ENCODE data around the gene TMCC2.
"Not testable (repeated sequence)": the region's sequence is repeated elsewhere in the genome, so short reads cannot be mapped to it uniquely, and the experiment has no call there.

Gene TMCC2

DNA sequence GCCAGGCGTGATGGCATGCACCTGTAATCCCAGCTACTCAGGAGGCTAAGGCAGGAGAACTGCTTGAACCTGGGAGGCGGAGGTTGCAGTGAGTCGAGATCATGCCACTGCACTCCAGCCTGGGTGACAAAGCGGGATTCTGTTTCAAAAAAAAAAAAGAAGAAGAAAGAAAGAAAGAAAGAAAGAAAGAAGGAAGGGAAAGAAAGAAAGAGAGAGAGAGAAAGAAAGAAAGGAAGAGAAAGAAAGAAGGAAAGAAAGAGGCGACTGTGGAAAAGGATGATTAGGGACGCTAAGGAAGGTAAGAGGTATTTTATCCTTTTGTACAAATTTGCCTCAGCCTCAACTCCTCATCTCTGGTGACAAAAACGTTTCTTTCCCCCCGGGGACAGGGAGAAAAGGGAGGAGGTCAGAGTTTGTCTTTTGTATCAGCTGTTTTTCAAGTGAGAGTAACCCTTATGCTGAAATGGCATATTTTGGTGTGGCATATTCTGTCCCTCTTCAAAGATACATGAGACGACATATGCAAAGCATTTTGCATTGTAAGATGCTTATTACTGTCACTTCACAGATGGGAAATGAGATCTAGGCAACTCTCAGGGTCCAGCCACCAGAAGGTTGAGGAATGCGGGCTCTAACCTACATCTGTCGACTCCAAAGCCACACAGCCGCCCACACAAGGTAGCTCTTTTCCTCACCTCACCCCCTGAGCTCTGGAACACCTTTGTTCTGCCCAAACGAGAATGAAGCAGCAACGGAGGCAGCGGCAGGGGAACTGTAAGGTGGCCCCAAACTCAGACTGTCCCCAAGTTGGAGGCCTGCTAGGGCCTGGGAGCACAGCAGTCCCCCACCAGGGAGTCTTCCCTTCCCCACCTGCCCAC, 55.8 kb downstream of the TMCC2 start:
- DNase-seq (ENCODE audit: low read depth): no peak

DNA sequence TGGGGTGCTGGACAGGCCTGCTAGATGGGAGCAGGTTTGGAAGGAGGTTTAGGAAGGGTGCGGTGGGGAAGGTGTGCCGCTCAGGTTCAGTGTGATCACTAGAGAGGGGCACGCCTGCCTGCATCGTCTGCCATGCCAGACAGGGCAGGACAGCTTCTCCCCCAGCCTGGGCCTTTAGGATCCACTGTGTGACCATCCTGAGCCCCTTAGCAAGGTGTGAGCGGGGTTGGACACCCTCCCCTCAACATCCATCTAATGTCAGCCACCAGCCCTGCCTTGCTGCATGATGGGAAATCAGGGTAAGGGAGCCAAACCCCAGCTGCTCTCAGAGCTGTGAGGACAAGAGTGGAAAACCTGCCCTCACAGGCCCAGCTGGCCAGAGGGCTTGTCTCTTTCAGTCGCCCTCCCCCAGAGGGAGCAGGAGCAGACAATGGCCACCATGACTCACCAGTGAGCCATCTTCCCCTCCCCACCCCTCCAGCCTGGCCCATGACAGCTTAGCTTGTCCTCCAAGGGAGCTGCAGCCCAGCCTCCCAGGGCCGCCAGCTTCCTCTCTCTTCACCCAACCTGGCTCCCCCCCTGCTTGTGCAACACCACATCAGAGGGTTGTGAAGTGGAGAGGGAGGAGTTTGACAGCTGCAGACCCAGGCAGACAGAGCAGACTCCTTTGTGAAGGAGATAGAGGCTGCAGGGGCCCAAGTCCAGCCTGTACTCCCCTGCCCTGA, 56.8 kb downstream of the TMCC2 start:
- peak; percentile 100 for DNase-seq (ENCODE audit: low read depth)

DNA sequence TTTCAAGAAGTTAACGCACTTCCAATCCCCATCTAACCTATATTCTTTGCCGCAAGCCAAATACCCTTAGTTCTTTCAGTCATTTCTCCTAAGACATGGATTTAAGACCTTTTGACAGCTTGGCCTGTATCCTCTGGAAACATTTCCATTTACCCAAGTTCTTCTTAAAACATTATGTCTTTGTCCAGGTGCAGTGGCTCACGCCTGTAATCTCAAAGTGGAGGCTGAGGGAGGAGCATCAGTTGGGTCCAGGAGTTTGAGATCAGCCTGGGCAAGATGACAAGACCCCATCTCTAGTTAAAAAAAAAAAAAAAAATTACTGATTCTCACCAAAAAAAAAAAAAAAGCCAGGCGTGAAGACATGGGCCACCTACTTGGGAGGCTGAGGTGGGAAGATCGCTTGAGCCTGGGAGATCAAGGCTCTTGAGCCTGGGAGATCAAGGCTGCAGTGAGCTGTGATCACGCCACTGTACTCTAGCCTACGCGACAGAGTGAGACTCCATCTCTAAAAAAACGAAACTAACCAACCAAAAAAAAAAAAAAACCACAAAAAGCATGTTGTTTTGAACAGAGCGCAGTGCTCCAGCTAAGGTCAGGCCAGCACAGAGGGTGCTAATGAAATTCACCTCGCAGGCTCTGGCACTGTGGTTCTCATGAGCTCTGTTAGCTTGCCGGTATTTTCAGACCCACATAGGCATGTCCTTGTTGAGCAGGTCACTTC, 57.8 kb downstream of the TMCC2 start:
- DNase-seq (ENCODE audit: low read depth): peak; percentile 57

DNA sequence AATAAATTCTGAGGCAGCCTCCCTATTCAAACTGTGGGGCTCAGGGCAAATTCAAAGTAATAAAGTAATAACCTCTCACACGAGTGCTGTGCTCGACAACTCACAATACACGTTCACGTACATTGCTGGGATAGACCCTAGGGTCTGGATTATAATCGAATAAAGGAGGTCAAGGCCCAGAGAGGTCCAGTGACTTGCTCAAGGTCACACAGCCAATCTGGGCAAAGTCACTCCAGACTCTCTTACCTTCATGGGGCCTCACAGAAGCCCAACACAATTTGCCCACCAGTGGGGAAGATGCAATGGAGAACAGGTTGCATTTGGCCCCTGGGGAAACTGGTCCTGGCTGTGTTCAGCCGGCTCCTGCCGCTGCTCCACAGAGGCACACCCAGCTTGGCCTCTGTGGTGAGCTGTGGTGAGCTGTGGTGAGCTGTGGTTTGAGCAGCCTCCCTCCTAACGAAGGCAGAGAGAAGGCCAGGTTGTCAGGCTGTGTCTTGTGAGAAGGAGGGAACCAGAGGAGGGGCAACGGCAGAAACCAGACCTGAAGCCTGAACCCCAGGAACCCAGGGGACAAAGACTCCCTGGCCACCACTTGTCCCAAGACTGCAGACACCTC, 58.7 kb downstream of the TMCC2 start:
- peak; percentile 58 for DNase-seq (ENCODE audit: low read depth)

DNA sequence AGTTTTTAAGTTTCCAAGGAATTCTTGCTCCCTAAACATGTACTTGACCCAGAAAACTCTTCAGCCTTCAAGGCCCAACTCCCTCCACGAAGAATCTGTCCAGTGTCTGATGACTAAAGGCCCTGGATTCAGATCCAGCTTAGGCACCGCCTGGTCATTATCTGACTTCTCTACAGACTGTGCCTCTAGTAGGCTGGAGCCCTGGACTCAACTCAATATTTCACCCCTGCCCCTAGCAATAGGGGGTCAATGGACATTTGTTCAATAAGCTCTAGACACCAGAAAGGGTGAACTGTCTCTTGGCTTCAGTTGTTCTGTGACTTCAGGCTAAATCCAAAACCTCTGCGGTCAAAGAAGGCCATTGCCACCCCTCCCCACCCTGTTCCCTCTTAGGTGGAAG, 59.3 kb downstream of the TMCC2 start:
- DNase-seq (ENCODE audit: low read depth): peak; percentile 47

DNA sequence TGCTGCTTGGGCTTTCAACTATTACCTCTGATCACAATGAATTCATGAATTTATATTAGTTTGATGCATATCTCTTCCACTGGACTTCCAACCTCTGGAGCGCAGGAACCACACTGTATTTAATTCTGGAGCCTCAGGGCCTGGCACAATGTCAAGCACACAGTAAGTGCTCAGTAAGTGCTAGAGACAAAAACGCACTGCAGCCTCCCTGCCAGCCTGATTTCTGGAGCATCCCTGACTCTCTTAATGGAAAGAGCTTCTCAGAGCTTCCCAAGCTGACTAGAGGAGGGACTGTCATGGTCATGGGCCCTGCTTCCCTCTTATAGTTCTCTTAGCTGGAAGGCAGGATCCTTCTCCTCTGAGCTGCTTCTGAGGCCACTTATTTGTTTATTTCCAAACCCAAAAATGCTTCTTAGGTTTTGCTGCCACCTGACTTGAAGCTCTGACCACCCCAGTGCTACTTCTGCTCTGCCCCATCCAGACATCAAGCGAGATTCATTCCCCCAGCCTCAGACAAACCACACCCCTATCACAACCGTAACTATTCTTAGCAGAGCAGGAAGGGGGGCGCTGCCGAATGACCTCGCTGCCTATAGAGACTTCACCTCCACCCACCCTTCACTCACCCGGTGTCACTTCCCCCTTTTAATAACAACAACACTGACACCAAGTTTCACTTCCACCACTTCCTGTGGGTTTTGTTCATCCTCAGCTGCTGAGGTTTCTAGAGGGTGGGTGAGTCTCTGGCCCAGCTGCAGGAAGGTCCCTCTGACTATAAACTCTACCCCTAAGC, 60.2 kb downstream of the TMCC2 start:
- DNase-seq (ENCODE audit: low read depth): peak; percentile 69

DNA sequence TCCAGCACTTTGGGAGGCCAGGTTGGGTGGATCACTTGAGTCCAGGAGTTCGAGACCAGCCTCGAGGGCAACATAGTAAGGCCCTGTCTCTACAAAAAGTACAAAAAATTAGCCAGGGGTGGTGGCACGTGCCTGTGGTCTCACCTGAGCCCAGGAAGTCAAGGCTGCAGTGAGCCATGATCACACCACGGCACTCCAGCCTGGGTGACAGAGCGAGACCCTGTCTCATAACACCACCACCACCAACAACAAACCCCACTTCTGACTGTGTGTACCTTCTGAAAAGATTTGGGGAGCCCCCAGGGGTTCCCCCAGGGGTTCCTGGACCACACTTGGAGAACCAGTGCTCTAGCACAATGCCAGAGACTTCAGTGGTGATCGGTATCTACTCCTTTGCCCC, 63.9 kb downstream of the TMCC2 start:
- DNase-seq (ENCODE audit: low read depth): no peak

DNA sequence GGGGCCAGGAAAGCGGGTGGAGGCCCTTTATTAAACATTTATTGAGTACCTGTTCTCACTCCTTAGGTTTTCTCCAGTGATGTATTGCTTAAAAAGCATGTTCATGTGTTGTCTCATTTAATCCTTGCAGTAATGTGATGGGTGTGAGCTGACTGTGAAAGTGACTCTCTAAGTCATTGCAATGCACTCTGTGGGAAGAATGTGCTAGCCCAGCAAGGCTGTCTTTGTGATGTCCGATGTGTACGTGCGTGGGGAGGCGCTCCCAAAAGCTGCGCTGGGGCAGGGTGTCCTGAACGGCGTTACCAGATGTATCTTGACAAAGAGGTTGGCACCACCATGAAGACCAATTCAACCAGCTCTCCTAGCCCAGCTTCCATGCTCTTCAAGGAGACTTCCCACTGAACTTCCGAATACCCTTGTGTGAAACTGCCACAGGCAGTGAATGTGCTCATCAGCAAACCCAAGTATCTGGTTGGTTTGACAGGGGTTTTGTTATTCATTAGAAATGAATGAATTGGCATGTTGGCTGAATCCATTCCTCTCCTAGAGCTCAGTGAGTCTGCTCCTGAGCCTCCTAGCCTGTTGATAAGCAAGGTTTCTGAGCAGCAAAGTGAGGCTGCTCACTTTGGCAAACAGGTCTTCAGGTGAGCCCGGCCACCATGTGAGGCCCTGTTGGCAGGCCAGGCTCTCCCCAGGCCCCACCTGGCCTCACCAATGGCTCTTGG, 65.8 kb downstream of the TMCC2 start:
- peak; percentile 58 for DNase-seq (ENCODE audit: low read depth)

DNA sequence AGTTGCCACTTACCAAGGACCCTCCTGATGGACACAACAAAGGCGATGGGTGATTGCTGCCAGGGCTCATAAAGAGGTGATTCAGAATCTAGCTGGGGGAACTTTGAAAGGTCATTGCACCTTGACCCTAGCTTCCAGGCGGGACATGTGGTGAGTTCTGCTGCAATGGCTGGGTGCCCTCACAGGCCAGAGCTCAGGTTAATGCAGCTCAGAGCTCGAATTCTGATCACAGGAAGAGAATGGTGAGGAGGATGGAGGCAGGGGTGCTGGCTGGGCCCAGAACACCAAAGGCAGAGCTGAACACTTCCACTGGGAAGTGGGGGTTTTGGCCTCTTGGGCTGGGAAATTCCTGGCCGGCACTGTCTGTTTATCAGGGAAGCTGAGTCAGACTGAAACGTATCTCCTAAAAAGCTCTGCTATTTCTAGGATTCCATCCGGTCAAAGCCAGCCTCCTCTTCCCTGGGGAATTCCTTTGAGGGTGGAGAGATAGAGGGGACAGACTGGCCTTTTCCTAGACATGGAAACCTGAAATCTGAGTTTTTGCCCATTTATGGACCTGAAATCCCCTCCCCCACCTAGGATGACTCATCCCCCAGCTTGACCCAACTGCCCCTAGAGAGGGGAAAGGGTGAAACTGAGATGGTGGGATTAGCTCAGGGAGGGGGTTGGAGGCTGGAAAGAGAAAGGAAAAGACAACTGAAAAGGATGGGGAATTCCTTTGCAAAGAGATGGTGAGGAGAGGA, 66.6 kb downstream of the TMCC2 start:
- peak; percentile 99 for DNase-seq (ENCODE audit: low read depth)

DNA sequence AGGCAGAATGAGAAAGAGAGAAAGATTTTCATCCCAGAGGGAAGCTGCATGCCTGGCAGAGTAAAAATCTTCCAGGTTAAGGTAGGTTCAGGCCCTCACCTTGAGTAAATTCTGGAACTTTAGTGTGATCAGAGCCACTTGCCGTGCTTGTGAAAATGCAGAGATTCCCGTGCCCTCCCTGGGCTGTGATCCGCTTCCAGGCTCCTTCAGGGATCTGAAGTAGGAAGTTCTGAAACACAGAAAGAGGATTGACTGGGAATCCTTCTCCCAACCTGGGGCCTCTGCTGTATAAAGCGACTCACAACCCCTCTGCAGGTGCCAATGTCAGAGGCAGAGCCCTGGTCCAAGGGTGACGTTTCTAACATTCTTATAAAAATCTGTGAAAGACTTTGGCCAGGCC, 67.2 kb downstream of the TMCC2 start:
- DNase-seq (ENCODE audit: low read depth): no peak

DNA sequence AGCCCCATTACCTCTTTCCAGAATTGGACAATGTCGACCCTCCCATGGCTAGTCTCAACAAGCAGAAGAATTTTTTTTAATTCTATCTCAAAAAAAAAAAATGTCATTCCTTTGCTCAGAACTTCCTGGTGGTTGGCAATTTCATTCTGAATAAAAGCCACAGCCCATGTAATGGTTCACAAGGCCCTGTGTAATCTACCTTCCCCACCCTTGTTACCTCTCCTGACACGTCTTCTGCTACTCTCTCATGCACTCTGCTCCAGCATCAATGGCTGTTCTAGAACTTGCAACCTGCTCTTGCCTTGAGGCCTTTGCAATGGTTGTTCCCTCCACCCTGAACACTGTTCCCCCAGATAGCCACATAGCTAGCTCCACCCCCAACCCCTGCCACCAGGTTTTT, 68.4 kb downstream of the TMCC2 start:
- DNase-seq (ENCODE audit: low read depth): no peak

DNA sequence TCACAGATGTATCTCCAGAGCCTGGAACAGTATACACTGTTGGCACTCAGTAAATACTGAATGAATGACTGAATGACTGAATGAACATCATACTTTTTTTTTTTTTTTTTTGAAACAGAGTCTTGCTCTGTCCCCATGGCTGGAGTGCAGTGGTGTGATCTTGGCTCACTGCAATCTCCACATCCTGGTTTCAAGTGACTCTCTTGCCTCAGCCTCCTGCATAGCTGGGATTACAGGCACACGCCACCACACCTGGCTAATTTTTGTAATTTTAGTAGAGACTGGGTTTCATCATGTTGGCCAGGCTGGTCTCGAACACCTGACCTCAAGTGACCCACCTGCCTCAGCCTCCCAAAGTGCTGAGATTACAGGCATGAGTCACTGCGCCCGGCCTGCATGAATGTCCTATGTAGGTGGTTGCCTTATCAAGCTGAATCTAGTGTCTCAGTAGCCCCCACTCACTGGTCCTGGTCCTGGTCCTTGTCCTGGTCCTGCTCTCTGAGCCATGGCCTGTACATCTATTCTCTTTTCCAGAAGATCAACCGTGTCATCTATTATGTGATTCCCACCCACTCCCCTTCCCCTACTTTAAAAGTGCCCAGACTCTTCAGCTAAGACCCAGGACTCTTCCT, 69.9 kb downstream of the TMCC2 start:
- DNase-seq (ENCODE audit: low read depth): not testable (repeated sequence)

DNA sequence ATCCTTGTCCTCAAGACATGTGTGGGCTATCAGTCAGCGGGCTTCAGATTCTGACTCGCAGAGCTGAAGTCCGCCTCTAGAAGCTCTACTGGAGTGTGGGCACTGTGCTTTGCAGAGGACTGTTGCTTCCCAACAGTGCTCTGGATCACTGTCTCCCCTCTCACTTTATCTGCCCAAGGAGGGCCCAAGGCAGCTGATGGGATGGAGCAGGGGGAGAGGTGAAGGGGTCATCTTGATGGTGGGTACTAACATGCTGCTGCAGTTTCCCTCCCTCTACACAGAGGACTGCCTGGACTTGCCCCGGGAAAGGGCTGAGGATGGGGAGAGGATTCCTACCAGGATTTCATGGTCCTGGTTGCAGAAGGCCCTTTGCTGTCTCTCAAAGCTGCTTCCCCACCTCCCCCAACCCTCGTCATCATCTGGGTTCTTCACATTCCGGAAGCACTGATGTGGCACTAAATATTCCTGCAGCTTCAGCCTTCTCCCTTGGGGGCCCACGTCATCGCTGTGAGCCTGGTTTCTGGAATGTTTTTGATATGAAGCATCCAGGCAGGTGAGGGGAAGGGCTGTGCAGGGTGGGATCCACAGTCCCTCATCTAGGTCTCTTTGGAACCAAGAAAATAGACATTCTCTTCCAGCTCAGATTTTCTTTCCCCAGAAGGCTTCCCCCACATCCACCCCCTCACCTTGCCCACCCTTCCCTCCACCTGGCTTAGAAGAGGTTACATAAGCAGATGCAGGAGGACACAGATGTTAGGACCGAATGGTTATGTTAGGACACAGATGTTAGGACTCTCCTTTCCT, 70.6 kb downstream of the TMCC2 start:
- peak; percentile 99 for DNase-seq (ENCODE audit: low read depth)

DNA sequence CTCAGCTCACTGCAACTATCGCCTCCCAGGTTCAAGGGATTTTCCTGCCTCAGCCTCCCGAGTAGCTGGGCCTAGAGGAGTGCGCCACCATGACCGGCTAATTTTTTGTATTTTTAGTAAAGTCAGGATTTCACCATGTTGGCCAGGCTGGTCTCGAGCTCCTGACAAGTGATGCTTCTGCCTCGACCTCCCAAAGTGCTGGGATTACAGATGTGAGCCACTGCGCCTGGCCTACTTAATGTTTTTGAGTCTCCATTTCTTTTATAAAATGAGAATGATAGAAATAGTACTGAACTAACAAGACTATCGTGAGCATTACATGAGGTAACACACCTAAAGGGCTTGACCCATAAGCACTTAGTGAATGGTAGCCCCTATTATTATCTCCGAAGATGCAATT, 72.4 kb downstream of the TMCC2 start:
- no peak for DNase-seq (ENCODE audit: low read depth)

DNA sequence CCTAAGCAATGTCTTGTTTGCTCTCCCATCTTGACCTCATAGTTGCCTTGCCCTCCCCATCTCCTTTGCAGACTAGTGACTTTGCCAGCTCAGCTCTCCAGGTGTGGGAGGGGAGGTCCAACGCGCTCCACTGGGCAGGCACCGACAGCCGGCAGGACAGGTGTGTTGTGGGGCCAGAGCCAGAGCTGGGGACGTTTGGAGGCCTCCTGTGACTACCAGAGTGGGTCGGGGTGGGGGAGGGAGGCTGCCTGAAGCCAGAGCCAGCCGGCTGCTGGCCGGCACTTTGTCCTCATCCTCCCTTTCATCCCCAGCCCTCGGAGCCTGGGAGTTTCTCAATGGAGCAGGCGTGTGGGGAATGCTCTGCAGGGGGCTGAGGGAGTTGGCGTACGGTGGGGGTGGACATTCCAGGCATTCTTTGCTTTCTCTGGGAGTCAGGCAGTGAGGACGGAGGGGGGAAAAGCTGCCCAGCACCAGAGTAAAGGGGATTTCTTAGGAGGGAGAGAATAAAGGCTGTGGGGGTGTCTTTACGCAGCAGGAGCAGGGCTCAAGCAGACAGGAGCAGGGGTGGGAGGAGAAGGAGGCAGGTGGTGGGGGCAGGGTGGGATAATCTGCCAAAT, 73.6 kb downstream of the TMCC2 start:
- peak; percentile 99 for DNase-seq (ENCODE audit: low read depth)

DNA sequence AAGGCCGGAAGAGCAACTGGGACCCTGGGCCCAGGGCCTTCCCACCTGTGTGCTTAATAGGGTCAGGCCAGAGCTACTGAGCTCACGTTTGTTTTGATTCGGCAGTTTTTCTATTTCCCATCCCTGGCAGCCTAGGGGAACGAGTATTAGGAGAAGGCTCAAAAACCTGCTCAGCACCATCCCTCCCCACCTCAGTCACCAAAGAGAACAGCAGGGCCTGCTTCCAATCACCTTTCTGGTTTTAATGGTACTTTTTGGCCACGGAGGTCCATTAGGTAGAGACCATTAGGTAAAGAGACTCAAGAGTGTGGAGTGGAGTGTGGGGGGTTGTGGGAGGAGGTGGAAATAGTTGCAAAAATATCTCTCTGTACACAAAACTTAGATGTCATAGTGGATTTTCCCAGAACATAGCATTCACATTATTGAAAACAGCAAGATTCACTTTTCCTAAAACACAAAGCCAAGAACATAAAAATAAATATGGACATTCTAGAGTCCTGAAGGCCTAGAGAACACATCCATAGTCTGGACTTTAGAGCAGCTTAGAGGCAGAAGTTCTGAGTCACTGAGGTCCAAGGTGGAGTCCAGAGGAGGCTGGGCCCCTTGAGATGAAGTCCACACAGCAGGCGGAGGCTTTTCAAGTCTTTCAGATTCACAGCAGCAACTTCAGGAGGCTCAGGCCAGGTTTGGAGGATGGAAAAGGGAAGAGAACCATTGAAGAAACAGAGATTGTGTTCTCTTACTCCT, 74.3 kb downstream of the TMCC2 start:
- peak; percentile 75 for DNase-seq (ENCODE audit: low read depth)

DNA sequence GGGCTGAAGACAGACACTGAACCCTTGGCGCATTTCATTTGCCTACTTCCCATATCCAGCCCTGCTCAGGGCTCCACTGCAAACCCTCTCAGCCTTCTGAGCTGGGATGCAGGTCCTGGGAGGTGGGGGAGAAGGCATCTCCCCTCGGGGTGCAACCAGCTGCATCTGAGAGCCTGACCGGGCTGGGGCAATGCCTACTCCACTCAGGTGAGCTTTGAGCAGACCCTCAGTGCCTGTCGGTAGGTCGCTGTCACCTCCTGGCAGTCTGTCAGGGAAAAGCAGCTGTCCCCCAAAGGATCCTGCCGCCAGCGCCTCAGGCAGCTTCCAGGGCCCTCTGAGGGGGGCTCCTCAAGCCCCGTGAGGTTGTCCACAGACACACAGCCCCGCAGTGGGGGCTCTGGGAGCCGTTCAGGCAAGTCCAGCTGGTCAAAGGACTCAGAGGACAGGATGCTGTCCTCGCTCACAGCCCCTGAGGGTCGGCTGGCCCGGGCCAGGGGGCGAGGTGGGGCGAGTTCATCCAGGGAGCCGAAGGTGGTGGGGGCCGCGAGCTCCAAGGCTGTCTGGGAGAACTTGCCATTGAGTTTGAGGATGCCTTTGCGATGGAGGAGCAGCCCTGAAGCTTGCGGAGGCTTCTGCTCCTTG, 75.6 kb downstream of the TMCC2 start:
- no peak for DNase-seq (ENCODE audit: low read depth)

All from EH (cell line).